Vagina (tissue), 2 donors: Measurements from ENCODE around the gene BCKDHA.

Experiments
- CTCF ChIP-seq, 3 experiments: fragments of 450-650 bp in 2 of 3; fragments of 200-600 bp in 1 of 3; sonication (generic) in 1 of 3; IDR thresholded peaks; one replicate each; pipeline ENCODE4 v1.5.1; 2017 to 2019; ENCODE audit warnings: antibody characterized with exemption in 3 of 3, mild to moderate bottlenecking in 2 of 3, moderate library complexity in 2 of 3
- POLR2AphosphoS5 ChIP-seq, 2 donors: sonication (generic); formaldehyde crosslinking; IDR thresholded peaks; one replicate each; pipeline ENCODE4 v1.9.0; 2017; ENCODE audit warnings: antibody characterized with exemption in 2 of 2, mild to moderate bottlenecking in 2 of 2, low read depth in 1 of 2; ENCODE audit not compliant: insufficient read depth in 1 of 2

- TF ChIP-seq POLR2AphosphoS5 (IDR thresholded peaks at IDR 0.05; ENCODE audit: insufficient read depth in 1 of 2, low read depth in 1 of 2) (no peak), CTCF (IDR thresholded peaks at IDR 0.05) (no peak)
Observed at GRCh38 chr19:41386442-41386841, 11.2 kb upstream of the BCKDHA start.
